ENCODE measurements around the gene ARTN.

ARTN gene

DNA sequence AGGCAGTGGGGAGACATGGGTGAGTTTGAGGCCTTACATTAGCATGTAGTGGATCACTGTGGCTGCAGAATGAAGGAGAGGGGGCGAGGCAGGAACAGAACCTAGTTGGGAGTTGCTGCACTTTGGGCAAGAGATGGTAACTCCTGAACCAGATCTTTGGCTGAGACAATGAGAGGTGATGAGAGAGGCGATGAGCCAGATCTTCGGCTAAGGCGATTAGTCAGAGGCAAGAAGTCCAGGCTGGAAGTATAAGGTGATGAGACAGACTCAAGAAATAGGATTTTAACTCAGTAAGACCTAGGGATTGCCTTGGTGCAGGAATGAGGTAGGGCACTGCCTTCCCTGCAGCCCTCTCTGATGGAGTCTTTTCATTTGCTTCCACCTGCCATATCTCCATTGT, 9.1 kb upstream of the ARTN start:
- no peak for DNase-seq (ENCODE audit: low read depth in 2 of 2, low spot score in 1 of 2)

DNA sequence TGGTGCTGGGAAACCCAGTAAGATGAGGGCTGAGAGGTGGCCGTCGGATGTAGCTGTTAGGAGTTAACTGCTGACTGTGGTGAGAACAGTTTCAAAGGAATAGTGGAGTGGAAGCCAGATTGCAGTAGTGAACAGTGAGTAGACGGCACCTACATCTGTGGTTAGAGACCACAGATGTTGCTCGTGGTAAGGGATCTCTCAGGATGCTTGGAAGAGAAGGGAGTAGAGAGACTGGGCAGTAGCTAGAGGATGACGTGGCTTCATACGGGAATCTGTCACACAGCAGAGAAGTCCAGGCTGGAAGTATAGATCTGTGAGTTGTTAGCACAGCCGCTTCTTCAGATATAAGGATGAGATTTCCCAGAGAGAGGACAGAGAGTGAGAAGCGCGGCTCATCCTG, 7.8 kb upstream of the ARTN start:
- DNase-seq (ENCODE audit: low read depth in 2 of 2, low spot score in 1 of 2), result no peak

DNA sequence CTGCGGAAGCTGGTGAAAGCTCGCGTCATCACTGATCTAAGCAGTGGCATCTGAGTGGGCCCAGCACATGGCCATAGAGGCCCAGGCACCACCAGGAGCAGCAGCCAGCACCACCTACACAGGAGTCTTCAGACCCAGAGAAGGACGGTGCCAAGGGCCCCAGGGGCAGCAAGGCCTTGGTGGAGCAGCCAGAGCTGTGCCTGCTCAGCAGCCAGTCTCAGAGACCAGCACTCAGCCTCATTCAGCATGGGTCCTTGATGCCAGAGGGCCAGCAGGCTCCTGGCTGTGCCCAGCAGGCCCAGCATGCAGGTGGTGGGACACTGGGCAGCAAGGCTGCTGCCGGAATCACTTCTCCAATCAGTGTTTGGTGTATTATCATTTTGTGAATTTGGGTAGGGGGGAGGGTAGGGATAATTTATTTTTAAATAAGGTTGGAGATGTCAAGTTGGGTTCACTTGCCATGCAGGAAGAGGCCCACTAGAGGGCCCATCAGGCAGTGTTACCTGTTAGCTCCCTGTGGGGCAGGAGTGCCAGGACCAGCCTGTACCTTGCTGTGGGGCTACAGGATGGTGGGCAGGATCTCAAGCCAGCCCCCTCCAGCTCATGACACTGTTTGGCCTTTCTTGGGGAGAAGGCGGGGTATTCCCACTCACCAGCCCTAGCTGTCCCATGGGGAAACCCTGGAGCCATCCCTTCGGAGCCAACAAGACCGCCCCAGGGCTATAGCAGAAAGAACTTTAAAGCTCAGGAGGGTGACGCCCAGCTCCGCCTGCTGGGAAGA, 3.2 kb upstream of the ARTN start:
- no peak for DNase-seq (ENCODE audit: low read depth in 2 of 2, low spot score in 1 of 2)

DNA sequence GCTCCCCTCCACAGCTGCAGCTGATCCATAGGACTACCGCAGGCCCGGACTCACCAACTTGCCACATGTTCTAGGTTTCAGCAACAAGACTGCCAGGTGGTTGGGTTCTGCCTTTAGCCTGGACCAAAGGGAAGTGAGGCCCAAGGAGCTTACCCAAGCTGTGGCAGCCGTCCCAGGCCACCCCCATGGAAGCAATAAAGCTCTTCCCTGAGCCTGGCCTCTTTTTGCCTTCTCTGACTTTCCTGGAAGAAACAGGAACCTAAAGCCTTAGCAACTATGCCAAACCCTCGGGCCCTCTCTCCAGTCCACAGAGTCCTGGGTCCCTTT, 2.7 kb upstream of the ARTN start:
- no peak for DNase-seq (ENCODE audit: low read depth in 2 of 2, low spot score in 1 of 2)

DNA sequence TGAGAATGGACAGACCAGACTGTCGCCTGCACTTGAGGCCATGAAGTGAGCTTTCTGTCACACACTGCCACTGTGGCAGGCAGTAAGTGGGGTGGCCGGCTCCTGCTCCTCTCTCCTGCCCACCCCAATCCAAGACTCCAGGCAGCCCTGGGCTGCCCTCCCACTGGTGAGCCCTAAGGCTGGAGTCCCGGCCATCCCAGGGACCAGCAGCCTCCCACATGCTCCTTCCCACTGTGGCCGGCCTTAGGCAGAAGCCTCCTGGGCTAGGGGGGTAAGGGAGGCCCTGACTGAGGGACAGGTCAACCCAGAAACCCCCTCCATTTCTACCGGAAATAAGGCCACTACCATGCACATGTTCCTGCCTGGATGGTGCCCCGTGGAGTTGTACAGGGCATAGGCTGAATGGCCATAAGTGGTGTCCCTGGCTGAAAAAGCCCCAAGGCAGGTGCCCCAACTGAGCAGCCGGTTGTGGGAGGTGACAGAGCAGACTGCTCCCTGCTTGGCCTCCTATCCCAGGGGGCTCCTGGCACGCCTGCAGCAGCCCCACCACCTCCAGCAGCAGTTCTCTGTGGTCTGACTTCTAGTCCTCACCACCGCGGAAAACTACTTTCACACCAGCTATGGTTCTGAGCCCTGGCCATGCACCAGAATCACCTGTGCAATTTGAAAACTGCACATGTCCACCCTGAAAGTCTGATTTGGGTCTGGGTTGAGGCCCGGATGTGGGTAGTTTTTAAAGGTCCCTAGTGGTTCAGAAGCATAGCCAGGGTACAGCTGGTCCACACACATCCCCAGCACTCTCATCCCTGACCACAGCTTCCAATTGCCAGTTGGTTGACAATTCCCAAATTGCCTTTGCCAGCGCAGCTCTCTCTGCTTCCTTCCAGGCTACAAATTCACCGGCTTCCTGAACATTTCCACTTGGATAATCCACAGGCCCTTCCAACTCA, 1.6 kb upstream of the ARTN start:
- DNase-seq (ENCODE audit: low read depth in 2 of 2, low spot score in 1 of 2), result no peak

DNA sequence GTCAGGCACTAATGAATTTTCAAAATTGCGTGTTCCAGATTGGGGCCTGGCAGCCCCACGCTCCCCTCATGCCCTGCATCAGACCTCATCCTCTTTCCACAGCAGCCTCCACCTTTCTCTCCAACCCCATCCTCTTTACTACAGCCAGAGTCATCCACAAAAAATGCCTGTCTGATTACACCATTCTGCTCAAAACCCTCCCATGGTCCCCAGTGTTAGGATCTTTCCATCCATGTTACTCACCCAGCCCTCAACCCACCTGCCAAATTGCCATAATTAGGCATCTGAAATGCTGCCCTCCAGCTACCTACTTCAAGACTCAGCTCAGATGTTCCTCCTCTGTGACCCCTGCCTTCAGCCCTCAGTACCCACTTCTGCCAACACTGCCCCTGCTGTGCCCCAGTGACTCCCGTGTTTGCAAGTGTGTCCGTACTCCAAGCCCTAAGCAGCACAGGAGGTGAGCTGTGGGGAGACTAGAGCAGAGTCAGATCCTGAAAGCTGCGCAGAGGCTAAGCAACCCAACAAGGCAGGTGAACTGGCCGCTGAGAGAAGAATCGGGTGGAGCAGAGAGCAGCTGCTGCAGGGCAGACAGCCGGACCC, 715 bp upstream of the ARTN start:
- DNase-seq (ENCODE audit: low read depth in 2 of 2, low spot score in 1 of 2), result no peak

DNA sequence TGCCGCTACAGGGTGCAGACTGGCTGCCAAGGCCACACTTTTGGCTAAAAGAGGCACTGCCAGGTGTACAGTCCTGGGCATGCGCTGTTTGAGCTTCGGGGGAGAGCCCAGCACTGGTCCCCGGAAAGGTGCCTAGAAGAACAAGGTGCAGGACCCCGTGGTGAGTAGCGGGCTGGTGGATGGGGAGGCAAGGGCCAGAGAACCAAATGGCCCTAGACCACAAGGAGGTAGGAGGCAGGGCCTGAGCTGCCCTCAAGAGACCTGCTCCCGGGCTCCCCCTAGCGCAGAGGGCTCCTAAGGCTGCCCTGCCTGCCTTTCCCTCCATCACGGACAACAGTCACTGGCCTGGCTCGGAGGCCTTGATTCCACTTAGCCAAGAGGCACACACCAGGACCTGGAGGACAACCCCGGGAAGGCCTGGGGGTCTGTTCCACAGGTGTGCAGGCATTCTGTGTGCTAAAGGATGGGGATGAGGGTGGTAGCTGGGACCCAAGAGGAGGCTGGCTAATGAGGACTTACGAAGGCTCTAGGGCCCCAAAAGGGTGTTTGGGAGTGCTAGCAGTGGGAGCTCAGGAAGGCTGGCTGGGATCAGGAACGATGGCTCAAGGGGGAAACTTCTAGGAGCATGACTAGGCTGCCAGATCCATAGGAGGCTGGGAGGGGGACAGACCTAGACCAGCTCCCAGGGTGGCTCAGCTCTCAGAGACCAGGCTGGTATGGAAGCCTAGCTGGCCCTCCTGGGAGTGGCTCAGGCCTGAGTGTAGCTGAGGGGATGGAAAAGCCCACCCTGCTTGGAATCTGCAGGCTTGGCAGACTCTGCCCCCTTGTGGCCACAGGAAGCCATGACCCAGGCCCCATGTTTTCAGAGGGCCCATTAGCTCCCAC, 742 bp downstream of the ARTN start:
- peak in 1 of 2 donors; percentile 4 for DNase-seq (ENCODE audit: low read depth in 2 of 2, low spot score in 1 of 2)

DNA sequence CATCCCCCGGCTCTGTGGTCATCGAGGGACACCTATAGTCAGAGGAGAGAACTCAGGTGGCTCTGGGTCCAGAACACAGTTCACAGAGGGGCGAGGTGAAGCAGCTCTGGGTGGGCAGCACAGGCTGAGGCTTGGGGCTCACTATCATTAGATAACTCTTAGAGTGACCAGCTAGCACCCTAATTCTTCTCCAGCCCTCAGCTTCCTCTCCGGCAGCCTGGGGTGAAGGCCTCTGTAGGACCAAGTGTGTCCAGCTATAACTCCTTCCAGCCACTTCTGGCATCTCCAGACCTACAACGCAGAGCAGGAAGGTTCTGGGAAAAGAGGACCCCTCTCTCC, 1.4 kb downstream of the ARTN start:
- no peak for DNase-seq (ENCODE audit: low read depth in 2 of 2, low spot score in 1 of 2)

DNA sequence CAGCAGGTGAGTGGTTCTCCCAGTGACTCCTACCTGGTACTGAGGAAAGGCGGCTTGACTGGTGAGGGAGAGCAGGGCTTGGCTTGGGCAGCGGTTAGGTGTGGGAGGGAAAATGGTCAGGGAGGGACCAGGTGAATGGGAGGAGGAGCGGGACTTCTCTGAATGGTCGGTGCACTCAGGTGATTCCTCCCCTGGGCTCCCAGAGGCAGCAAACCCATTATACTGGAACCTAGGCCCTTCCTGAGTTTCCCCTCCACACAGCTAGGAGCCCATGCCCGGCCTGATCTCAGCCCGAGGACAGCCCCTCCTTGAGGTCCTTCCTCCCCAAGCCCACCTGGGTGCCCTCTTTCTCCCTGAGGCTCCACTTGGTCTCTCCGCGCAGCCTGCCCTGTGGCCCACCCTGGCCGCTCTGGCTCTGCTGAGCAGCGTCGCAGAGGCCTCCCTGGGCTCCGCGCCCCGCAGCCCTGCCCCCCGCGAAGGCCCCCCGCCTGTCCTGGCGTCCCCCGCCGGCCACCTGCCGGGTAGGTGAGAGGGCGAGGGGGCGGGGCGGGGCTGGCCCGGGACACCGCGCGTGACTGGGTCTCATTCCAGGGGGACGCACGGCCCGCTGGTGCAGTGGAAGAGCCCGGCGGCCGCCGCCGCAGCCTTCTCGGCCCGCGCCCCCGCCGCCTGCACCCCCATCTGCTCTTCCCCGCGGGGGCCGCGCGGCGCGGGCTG, 2.3 kb downstream of the ARTN start:
- DNase-seq (ENCODE audit: low read depth in 2 of 2, low spot score in 1 of 2), result no peak

DNA sequence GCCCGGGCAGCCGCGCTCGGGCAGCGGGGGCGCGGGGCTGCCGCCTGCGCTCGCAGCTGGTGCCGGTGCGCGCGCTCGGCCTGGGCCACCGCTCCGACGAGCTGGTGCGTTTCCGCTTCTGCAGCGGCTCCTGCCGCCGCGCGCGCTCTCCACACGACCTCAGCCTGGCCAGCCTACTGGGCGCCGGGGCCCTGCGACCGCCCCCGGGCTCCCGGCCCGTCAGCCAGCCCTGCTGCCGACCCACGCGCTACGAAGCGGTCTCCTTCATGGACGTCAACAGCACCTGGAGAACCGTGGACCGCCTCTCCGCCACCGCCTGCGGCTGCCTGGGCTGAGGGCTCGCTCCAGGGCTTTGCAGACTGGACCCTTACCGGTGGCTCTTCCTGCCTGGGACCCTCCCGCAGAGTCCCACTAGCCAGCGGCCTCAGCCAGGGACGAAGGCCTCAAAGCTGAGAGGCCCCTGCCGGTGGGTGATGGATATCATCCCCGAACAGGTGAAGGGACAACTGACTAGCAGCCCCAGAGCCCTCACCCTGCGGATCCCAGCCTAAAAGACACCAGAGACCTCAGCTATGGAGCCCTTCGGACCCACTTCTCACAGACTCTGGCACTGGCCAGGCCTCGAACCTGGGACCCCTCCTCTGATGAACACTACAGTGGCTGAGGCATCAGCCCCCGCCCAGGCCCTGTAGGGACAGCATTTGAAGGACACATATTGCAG, 3.0 kb downstream of the ARTN start:
- no peak for DNase-seq (ENCODE audit: low read depth in 2 of 2, low spot score in 1 of 2)

DNA sequence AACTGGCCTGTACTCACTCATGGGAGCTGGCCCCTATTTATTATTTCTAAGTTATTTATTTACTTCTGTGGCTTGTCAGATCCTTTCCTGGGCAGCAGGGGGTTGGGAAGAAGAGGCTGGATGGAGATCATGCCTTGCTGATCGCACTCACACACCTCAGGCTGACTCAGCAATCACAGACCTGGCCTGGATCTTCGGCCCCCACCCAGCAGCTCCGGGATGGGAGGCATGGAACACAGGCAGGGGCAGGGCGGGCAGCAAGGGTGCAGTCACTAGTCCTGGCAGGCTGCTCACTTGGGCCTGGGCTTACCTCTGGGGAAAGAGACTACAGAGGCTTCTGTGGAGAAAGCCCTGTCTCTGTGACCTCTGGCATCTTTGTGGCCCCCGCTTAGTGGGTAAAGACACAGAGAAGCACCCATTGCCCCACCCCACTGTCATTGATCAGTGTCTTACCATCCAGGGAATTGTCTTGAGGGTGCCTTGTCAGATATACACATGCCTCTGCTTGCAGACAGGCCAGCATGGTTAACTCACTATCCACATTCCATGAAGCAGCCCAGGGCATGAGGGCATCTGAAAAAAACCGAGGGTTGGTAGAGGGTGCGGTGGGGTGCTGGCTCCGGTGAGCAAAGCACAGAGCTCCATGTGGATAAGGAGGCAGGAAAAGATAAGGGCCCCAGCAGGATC, 3.7 kb downstream of the ARTN start:
- DNase-seq (ENCODE audit: low read depth in 2 of 2, low spot score in 1 of 2), result no peak

DNA sequence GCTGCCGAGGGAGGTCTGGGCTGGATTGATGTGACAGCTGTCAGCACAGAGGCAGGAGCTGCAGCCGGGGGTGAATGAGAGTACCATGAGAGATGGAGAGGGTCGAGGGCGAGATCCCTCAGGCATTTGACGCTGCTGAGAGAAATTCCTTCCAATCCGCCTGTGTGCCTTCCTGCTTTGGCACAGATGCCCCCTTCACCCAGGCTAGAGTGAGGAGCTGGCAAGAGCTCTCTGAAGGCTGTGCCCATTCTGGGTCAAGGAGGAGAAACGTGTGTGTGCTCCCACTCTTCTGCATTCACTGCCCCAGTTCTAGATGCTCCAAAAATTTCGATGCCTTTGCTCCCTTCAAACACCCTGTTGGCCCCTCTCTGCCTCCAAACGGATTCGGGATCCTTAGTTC, 4.8 kb downstream of the ARTN start:
- DNase-seq (ENCODE audit: low read depth in 2 of 2, low spot score in 1 of 2), result no peak

DNA sequence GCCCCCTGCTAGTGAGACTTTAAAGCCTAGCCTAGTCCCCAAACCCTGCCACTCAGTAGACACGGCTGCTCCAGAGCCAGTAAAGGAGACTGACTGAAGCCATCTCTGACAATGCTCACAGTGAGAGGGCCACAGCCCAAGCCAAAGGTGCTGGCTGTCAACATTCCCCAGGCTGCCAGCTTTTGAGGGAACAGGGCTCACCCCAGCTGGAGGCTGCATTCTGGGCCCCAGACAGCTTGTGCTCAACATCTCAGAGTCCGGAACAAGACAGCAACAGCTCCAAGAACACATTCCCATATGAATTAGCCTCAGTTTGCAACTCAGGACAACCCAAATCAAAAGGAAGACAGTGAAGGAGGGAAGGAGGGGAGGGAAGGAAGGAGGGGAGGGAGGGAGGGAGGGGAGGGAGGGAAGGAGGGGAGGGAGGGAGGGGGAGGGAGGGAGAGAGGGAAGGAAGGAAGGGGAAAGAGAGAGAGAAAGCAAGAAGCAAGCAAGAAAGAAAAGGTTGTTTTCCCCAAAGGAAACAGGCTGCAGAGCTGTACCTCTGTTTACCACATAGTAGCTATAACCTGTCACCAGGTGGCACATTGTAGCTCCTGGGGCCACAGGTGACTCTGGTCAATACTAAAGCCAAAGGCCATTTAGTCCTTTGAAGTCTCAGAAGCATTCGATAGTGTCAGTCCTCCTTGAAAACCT, 5.4 kb downstream of the ARTN start:
- DNase-seq (ENCODE audit: low read depth in 2 of 2, low spot score in 1 of 2), result no peak

DNA sequence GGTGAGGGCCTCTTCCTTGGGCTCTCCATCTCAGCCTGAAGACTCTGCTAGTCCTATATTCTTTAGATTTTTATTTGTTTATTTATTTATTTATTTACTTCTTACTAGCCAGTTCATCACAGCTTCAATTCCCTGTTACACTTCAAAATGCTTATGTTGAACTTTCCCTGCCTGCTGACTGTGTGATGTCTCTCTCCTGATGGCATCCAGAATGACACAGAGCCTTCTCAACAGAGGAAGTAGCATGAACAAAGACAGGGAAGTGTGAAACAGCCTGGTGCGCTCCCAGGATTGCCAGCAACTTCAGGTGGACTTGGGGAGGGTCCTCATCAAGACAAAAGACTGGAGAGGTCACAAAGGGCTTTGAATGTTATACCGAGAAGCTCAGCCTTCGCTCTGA, 8.8 kb downstream of the ARTN start:
- no peak for DNase-seq (ENCODE audit: low read depth in 2 of 2, low spot score in 1 of 2)

DNA sequence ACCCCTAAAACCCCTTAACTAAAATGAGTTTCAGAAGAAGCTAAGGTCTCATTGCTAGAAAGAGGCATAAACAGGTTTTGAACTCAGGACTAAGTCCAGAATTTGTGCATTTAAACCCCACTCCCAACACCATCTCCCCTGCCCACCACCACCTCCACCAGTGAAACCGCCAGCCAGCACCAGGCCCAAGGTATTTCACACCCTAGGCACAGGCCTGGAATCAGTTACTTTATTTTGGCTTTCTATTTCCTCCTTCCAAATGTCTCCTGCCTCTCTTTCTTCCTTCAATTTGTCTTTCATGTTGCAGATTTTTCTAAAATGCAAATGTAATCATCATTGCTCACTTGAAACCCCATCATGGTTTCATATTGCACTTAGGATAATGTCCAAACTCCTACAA, 11.3 kb downstream of the ARTN start:
- DNase-seq (ENCODE audit: low read depth in 2 of 2, low spot score in 1 of 2), result no peak

DNA sequence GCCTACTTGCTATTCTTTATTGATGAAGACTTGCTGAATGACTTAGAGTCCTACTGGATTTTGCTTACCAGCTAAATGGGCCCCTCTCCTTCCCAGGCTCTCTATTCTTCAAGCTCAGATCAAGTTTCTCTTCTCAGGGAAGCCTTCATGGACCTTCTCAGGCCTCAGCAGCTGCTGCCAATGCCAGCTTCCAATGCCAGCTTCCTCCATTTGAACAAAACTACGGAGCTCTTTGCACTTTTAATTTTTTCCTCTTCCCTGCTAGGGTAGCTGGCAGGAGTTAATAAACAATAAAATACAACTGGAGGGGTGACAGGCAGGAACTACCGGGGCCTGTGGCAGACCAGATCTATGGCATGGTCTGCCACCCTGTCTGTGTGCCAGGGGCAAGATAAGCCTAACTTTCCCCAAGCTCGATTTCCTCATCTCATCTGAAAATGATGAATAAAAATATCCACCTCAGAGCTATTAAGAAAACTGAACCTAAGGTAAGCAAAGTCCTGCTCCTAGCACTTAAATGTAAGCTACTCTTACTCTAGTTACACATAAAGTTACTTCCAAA, 12.2 kb downstream of the ARTN start:
- no peak for DNase-seq (ENCODE audit: low read depth in 2 of 2, low spot score in 1 of 2)

DNA sequence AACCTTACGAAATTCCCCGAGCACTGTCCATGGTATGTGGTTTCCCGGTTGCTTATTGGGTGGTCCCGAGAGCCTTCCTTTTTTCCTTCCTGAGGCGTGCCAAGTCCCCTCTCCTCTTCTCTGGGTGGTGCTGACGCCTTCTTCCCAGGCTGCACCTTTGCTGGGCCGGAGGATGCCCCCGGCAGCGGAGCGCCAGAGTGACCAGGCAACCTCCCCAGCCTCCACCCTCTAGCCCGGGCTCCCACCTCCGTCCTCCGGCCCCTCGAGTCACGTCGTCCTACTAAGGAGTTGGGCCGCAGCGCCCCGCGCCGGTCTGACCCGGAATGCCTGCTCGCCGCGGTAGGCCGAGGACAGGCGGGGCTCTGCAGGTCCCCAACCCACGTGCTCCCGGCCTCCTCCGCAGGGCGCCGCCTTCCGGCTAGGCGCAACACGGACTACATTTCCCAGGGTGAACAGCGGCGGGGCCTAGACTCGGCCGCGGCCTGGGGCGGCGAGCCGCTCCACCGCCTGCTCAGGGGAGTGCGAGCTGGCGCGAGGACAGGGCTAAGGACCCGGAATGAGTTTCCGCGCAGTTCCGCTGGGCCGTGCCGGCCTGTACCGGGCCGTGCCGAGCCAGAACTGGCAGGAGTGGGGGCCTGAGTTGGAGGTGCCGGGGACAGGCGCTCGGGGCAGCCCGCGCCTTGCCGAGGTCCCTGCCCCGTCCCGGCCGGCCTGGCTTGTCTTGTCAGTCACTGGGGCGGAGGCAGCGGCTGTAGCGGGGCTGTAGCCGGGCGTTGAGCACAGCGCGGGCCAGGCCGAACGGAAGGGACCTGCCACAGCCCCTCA, 12.8 kb downstream of the ARTN start, which contains the start of gene IPO13:
TSS of gene IPO13 (plus strand) at position 715 of the 825 bp plus-strand sequence. CDS start 651 bp downstream, outside the sequence.
- DNase-seq (ENCODE audit: low read depth in 2 of 2, low spot score in 1 of 2), result peak; percentile 81 to 89

All from stimulated activated CD8-positive, alpha-beta memory T cell treated with anti-CD3 and anti-CD28 coated beads, Interleukin-4, amount 100 ng/mL, for 4 hours (primary cell).